ENCODE data around the gene ATP5ME. TPM values are rescaled to one million over a fixed set of nuclear protein-coding genes. Genes with fewer than 3 reads are reported as not detected.
A peak's percentile ranks its signal among the peaks of the same experiment; 100 is the strongest.
"Not testable (repeated sequence)": the region's sequence is repeated elsewhere in the genome, so short reads cannot be mapped to it uniquely, and the experiment has no call there.

The ATP5ME gene
- total RNA-seq, 1 donor, result 60.8 TPM

DNA sequence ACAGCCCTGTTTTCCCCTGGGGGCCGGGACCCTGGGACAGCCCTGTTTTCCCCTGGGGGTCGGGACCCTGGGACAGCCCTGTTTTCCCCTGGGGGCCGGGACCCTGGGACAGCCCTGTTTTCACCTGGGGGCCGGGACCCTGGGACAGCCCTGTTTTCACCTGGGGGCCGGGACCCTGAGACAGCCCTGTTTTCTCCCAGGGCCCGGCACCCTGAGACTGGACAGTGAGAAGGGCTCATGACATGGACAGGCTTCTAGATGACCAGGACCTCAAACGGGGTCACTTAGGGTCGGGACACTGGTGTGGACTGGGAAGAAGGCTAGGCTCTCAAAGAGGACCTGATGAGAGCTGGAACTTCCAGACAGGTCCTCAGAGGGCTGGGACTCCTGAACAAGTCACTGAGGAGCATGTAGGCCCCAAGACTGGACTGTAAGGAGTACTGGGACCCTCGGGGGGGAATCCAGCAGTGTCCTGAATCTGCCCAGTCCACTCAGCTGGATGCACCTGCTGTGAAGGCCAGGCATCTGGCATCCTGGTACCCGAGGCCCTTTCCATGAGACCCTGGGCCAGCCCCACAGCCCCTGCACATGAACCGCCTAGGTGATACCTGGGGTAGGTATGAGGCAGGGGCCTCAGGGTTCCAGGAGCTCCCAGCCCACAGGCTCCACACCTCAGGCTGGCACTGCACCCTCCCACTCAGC, 34.0 kb upstream of the ATP5ME start:
- Histone ChIP-seq H3K9me3 (ENCODE audit: low read depth, low read length) (no peaks in the 10 kb centered on the region), H3K4me3 (ENCODE audit: insufficient read depth, low read length) (no peak overlapping the region), H3K27me3 (ENCODE audit: insufficient read depth, low read length) (no peaks in the 10 kb centered on the region), H3K4me2 (ENCODE audit: insufficient read depth, low read length) (peak overlapping the region; percentile 39), H3K79me2 (ENCODE audit: insufficient read depth, low read length) (peaks cover 66% of the 10 kb centered on the region), H2AFZ (ENCODE audit: low read length) (no peak overlapping the region), H3K27ac (ENCODE audit: low read depth, low read length) (no peak overlapping the region), H4K20me1 (ENCODE audit: insufficient read depth, low read length) (peaks cover 43% of the 10 kb centered on the region), H3K36me3 (ENCODE audit: insufficient read depth, low read length) (peaks cover 5% of the 10 kb centered on the region), H3K4me1 (ENCODE audit: insufficient read depth, low read length) (peaks cover 13% of the 10 kb centered on the region)
- peak; percentile 88 for DNase-seq (ENCODE audit: insufficient read length, low spot score, missing footprints)
- TF ChIP-seq, protein P1, sequence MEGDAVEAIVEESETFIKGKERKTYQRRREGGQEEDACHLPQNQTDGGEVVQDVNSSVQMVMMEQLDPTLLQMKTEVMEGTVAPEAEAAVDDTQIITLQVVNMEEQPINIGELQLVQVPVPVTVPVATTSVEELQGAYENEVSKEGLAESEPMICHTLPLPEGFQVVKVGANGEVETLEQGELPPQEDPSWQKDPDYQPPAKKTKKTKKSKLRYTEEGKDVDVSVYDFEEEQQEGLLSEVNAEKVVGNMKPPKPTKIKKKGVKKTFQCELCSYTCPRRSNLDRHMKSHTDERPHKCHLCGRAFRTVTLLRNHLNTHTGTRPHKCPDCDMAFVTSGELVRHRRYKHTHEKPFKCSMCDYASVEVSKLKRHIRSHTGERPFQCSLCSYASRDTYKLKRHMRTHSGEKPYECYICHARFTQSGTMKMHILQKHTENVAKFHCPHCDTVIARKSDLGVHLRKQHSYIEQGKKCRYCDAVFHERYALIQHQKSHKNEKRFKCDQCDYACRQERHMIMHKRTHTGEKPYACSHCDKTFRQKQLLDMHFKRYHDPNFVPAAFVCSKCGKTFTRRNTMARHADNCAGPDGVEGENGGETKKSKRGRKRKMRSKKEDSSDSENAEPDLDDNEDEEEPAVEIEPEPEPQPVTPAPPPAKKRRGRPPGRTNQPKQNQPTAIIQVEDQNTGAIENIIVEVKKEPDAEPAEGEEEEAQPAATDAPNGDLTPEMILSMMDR (IDR thresholded peaks at IDR 0.05; ENCODE audit: extremely low read depth, low read depth, low read length), result no peak

DNA sequence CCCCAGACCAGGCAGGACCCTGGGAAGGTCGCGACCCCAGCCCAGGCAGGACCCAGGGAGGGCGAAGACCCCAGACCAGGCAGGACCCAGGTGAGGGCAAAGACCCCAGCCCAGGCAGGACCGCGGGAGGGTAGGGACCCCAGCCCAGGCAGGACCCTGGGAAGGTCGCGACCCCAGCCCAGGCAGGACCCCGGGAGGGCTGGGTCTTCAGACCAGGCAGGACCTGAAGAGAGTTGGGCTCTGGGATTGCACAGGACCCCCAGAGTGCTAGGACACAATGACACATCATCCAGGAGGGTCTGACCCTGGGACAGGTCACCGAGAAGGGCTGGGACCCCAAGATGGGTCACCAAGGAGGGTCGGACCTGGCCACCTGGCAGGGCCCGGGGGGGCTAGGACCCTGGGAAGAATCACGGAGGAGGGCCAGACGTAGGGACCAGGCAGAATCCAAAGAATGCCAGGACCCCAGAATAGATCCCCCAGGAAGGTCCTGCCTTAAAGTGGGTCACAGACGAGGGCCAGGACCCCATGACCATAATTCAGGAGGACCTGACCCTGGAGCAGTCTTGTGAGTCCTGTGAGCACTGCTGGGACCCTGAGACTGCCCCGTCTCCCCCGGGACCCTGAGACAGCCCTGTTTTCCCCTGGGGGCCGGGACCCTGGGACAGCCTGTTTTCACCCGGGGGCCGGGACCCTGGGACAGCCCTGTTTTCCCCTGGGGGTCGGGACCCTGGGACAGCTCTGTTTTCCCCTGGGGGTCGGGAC, 32.9 kb upstream of the ATP5ME start:
- peaks cover 38% of the 10 kb centered on the region for H4K20me1 ChIP-seq (ENCODE audit: insufficient read depth, low read length)
- TF ChIP-seq, protein P1 (IDR thresholded peaks at IDR 0.05; ENCODE audit: extremely low read depth, low read depth, low read length), result no peak
- peaks cover 5% of the 10 kb centered on the region for H3K36me3 ChIP-seq (ENCODE audit: insufficient read depth, low read length)
- DNase-seq (ENCODE audit: insufficient read length, low spot score, missing footprints), result no peak
- peak overlapping the region; percentile 85 for H3K4me2 ChIP-seq (ENCODE audit: insufficient read depth, low read length)
- no peaks in the 10 kb centered on the region for H3K27me3 ChIP-seq (ENCODE audit: insufficient read depth, low read length)
- H3K4me1 ChIP-seq (ENCODE audit: insufficient read depth, low read length), result peaks cover 13% of the 10 kb centered on the region
- H3K79me2 ChIP-seq (ENCODE audit: insufficient read depth, low read length), result peaks cover 56% of the 10 kb centered on the region
- H3K4me3 ChIP-seq (ENCODE audit: insufficient read depth, low read length), result peak overlapping the region; percentile 67
- H3K27ac ChIP-seq (ENCODE audit: low read depth, low read length), result peak overlapping the region; percentile 41
- H2AFZ ChIP-seq (ENCODE audit: low read length), result no peak overlapping the region
- no peaks in the 10 kb centered on the region for H3K9me3 ChIP-seq (ENCODE audit: low read depth, low read length)

DNA sequence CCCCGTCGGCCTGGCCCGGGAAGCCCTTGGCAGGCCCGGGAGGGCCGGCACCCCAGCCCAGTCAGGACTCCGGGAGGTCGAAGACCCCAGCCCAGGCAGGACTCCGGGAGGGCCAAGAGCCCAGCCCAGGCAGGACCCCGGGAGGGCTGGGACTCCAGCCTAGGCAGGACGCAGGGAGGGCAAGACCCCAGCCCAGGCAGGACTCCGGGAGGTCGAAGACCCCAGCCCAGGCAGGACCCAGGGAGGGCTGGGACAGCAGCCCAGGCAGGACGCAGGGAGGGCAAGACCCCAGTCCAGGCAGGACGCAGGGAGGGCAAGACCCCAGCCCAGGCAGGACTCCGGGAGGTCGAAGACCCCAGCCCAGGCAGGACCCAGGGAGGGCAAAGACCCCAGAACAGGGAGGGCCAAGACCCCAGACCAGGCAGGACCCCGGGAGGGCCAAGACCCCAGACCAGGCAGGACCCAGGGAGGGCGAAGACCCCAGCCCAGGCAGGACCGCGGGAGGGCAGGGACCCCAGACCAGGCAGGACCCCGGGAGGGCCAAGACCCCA, 32.1 kb upstream of the ATP5ME start:
- Histone ChIP-seq H3K4me2 (ENCODE audit: insufficient read depth, low read length) (peak overlapping the region; percentile 85), H3K79me2 (ENCODE audit: insufficient read depth, low read length) (peaks cover 52% of the 10 kb centered on the region), H3K4me1 (ENCODE audit: insufficient read depth, low read length) (peaks cover 13% of the 10 kb centered on the region), H4K20me1 (ENCODE audit: insufficient read depth, low read length) (peaks cover 38% of the 10 kb centered on the region), H3K4me3 (ENCODE audit: insufficient read depth, low read length) (peak overlapping the region; percentile 90), H3K27ac (ENCODE audit: low read depth, low read length) (peak overlapping the region; percentile 86)
- H3K27me3 ChIP-seq (ENCODE audit: insufficient read depth, low read length); DNase-seq (ENCODE audit: insufficient read length, low spot score, missing footprints); H3K36me3 ChIP-seq (ENCODE audit: insufficient read depth, low read length); H2AFZ ChIP-seq (ENCODE audit: low read length); H3K9me3 ChIP-seq (ENCODE audit: low read depth, low read length): not testable (repeated sequence)

DNA sequence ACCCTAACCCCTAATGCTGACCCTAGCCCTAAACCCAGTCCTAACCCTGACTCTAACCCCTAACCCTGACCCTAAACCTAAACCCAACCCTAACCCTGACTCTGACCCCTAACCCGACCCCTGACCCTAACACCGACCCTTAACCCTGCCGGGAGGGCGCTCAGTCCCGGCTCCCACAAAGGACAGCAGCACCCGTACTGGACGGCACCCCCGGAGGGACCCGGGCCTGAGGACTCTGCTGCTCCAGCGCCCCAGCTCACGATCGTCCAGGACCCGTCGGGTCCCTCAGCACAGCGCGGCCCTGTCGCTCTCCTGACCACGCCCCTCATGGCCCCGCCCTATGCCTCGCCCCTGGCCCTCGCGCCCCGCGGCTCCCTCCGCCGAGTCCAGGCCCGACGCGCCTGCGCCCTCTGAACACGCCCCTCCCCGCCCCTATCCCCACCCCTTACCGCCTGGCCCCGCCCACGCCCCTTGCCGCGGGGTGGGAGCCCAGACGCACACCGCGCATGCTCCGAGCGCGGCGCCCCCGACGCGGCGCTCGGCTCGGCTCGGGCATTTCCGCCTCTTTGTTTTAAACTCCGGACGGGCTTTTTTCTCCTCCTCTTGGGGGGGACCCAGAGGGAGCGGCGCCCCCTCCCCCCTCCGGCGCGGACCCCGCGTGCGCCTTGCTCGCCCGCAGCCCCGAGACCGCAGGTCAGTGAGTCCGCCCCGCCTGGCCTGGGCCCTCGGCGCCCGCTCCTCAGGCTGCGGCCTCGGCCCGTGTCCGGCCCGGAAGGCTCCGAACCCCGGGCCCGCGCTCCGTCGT, 31.4 kb upstream of the ATP5ME start, which contains the start of gene PCGF3:
Gene PCGF3 (plus strand): TSS at position 555 of the 805 bp plus-strand sequence. CDS start 27,849 bp downstream, outside the sequence.
- Histone ChIP-seq H3K79me2 (ENCODE audit: insufficient read depth, low read length) (peaks cover 46% of the 10 kb centered on the region), H3K4me1 (ENCODE audit: insufficient read depth, low read length) (peaks cover 13% of the 10 kb centered on the region), H3K27ac (ENCODE audit: low read depth, low read length) (peak within 1 kb of the TSS; percentile 86), H4K20me1 (ENCODE audit: insufficient read depth, low read length) (peaks cover 32% of the 10 kb centered on the region), H3K27me3 (ENCODE audit: insufficient read depth, low read length) (no peaks in the 10 kb centered on the region), H3K36me3 (ENCODE audit: insufficient read depth, low read length) (peaks cover 5% of the 10 kb centered on the region), H3K4me3 (ENCODE audit: insufficient read depth, low read length) (peak within 1 kb of the TSS; percentile 90), H2AFZ (ENCODE audit: low read length) (peak within 1 kb of the TSS; percentile 87), H3K4me2 (ENCODE audit: insufficient read depth, low read length) (peak within 1 kb of the TSS; percentile 92), H3K9me3 (ENCODE audit: low read depth, low read length) (no peaks in the 10 kb centered on the region)
- DNase-seq (ENCODE audit: insufficient read length, low spot score, missing footprints), result peak; percentile 100
- TF ChIP-seq, protein P1 (IDR thresholded peaks at IDR 0.05; ENCODE audit: extremely low read depth, low read depth, low read length), result no peak
